Ovary (tissue), 3 donors: ENCODE measurements around the gene CCND3.

Experiments
- CTCF ChIP-seq, 3 donors: fragments of 450-650 bp in 2 of 3; fragments of 200-600 bp in 1 of 3; IDR thresholded peaks; one replicate each; pipeline versions ENCODE4 v1.5.1 to v1.8.0; 2016 to 2022; ENCODE audit warnings: antibody characterized with exemption in 3 of 3, mild to moderate bottlenecking in 1 of 3
- POLR2A ChIP-seq: fragments of 450-650 bp; IDR thresholded peaks from one replicate; pipeline ENCODE4 v1.6.1; 2017; ENCODE audit warnings: antibody characterized with exemption, mild to moderate bottlenecking, moderate library complexity
- donor health status: DM: no; HTN: no; CAD: no.

GRCh38 chr6:41940759-41941279 lies 789 bp downstream of the CCND3 start:
- TF ChIP-seq CTCF (IDR thresholded peaks at IDR 0.05) (no peak), POLR2A (no peak)
